Measurements from ENCODE around the gene NDUFA5.

DNA sequence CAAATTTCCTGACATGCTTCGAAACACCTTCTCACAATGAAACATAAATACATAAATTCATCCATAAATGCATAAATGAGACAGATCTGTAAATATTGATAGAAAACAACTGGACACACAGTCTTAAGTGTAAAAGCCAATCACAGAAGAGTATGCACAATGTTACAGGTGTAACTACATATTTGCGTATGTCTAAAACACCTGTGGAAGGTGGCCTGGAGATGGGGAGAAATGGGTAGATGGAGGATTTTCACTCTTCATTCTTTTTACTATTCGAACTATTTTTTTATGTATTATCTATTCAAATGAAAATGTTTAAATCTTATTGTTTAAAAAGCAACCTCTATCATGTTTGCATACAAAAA is 24.1 kb downstream of the NDUFA5 start:
- TF ChIP-seq POLR2A (IDR thresholded peaks at IDR 0.05; ENCODE audit: extremely low read depth, insufficient read length), result no peak
- TF ChIP-seq, protein P1, sequence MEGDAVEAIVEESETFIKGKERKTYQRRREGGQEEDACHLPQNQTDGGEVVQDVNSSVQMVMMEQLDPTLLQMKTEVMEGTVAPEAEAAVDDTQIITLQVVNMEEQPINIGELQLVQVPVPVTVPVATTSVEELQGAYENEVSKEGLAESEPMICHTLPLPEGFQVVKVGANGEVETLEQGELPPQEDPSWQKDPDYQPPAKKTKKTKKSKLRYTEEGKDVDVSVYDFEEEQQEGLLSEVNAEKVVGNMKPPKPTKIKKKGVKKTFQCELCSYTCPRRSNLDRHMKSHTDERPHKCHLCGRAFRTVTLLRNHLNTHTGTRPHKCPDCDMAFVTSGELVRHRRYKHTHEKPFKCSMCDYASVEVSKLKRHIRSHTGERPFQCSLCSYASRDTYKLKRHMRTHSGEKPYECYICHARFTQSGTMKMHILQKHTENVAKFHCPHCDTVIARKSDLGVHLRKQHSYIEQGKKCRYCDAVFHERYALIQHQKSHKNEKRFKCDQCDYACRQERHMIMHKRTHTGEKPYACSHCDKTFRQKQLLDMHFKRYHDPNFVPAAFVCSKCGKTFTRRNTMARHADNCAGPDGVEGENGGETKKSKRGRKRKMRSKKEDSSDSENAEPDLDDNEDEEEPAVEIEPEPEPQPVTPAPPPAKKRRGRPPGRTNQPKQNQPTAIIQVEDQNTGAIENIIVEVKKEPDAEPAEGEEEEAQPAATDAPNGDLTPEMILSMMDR (IDR thresholded peaks at IDR 0.05; ENCODE audit: low read depth, low read length), result no peak
- TF ChIP-seq MAX (IDR thresholded peaks at IDR 0.05; ENCODE audit: low read depth, low read length), result no peak

Measured in NB4 (cell line).